ENCODE data around the gene RGSL1.

DNA sequence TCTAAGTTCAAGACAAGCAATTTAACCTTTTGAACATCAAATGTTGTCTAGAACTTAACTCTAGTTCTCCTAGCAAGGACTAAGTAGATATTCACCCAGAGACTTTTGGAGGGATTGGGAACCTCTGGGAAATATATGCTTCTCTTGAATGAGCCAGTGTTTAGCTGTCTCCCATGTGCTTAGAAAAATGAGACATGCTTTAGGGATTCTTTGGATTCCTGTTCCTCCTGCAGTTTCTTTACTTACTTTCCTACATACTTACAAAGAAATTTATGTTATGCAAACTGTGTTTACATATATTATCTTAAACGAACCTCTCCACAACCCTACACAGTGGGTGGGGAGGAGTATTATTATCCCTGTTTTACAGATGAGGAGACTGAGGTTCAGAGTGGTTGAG lies 99.9 kb downstream of the RGSL1 start:
- TF ChIP-seq, protein P1, sequence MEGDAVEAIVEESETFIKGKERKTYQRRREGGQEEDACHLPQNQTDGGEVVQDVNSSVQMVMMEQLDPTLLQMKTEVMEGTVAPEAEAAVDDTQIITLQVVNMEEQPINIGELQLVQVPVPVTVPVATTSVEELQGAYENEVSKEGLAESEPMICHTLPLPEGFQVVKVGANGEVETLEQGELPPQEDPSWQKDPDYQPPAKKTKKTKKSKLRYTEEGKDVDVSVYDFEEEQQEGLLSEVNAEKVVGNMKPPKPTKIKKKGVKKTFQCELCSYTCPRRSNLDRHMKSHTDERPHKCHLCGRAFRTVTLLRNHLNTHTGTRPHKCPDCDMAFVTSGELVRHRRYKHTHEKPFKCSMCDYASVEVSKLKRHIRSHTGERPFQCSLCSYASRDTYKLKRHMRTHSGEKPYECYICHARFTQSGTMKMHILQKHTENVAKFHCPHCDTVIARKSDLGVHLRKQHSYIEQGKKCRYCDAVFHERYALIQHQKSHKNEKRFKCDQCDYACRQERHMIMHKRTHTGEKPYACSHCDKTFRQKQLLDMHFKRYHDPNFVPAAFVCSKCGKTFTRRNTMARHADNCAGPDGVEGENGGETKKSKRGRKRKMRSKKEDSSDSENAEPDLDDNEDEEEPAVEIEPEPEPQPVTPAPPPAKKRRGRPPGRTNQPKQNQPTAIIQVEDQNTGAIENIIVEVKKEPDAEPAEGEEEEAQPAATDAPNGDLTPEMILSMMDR (conservative IDR thresholded peaks at IDR 0.05; ENCODE audit: low read length): no peak
- TF ChIP-seq EZH2phosphoT487 (IDR thresholded peaks at IDR 0.05; ENCODE audit: borderline replicate concordance, low read depth, low read length): no peak

All from OCI-LY7 (cell line).